Ovary (tissue), 9 donors: ENCODE measurements around the gene FAM219A. TPM values are rescaled to one million over a fixed set of nuclear protein-coding genes. Genes with fewer than 3 reads are reported as not detected.
A peak's percentile ranks its signal among the peaks of the same experiment; 100 is the strongest.

Experiments
- DNase-seq, 5 donors: peaks; one replicate each; pipeline ENCODE4 v3.0.0-alpha.2; 2019 to 2020
- H3K27ac ChIP-seq, 2 donors: fragments of 200-600 bp; one replicate each; pipeline versions ENCODE4 v1.5.1 to v1.8.0; 2019 to 2022
- H3K27me3 ChIP-seq: fragments of 200-600 bp; one replicate; pipeline ENCODE4 v1.8.0; 2022
- H3K36me3 ChIP-seq: fragments of 200-600 bp; sonication (generic); one replicate; pipeline ENCODE4 v1.5.1; 2019
- H3K4me1 ChIP-seq: one replicate; pipeline ENCODE4 v1.8.1; 2013; ENCODE audit warnings: mild to moderate bottlenecking, moderate library complexity; ENCODE audit not compliant: insufficient read depth
- H3K4me3 ChIP-seq: fragments of 200-600 bp; sonication (generic); one replicate; pipeline ENCODE4 v1.5.1; 2017
- H3K9me3 ChIP-seq, 2 donors: fragments of 200-600 bp in 1 of 2; sonication (generic) in 1 of 2; one replicate each; pipeline versions ENCODE4 v1.5.1 to v1.8.1; 2013 to 2019; ENCODE audit warnings: mild to moderate bottlenecking in 1 of 2, moderate library complexity in 1 of 2
- EP300 ChIP-seq: sonication (generic); formaldehyde crosslinking; IDR thresholded peaks from one replicate; pipeline ENCODE4 v1.6.1; 2017; ENCODE audit warnings: antibody characterized with exemption
- POLR2A ChIP-seq: fragments of 450-650 bp; IDR thresholded peaks from one replicate; pipeline ENCODE4 v1.6.1; 2017; ENCODE audit warnings: antibody characterized with exemption, mild to moderate bottlenecking, moderate library complexity
- WGBS, 3 donors: extraction: QIAGEN DNeasy Blood & Tissue Kit in 1 of 3; methylation state at CpG; one replicate each; pipeline versions ENCODE4 v1.1.5 to v1.1.7; 2013 to 2017; 5-methylcytosine and 5-hydroxymethylcytosine counted together
- intact Hi-C, 4 donors: fragments of 100-400 bp; cut with DNase I; formaldehyde crosslinking; loops; one replicate each; pipeline versions ENCODE4 v1.11.0 to v1.15.1; 2022 to 2023
- polyA plus RNA-seq, 2 donors: library from polyadenylated mRNA; stranded (reverse); fragments of 200-250 nt in 1 of 2; fragments of 350-450 nt in 1 of 2; fragmentation: Illumina TruSeq in 1 of 2; extraction: RNeasy Lipid Tissue Mini Kit (QIAGEN cat#74804) in 1 of 2; gene quantifications; one replicate each; pipeline ENCODE4 v1.2.3, GENCODE V29; 2013 to 2014
- total RNA-seq, 7 donors: library from RNA; depleted of rRNA in 2 of 7; stranded (reverse); fragments of >200 nt in 2 of 7; fragmentation: NEBNext Ultra II Directional in 3 of 7; extraction: Animal tissue kit (Norgen Biotek cat#: 25700) in 3 of 7; gene quantifications; one replicate each; pipeline versions ENCODE4 v1.1.0 to v1.2.4, GENCODE V29; 2016 to 2023
- TF ChIP-seq, protein P1 (sequence below), 3 donors: fragments of 450-650 bp in 2 of 3; fragments of 200-600 bp in 1 of 3; IDR thresholded peaks; one replicate each; pipeline versions ENCODE4 v1.5.1 to v1.8.0; 2016 to 2022; ENCODE audit warnings: antibody characterized with exemption in 3 of 3, mild to moderate bottlenecking in 1 of 3
- donor health status: DM: no; HTN: no; CAD: no; lungs with moderate emphysema.
- donor health status: DM: no; HTN: no; CAD: no.
- donor health status: Bipolar disorder and iron deficiency.
- donor health status: DM: yes; HTN: yes; CAD: no.
- donor health status: DM: no; HTN: no; CAD: no.
- donor health status: DM: yes; HTN: yes; CAD: no.

FAM219A gene
- total and polyA plus RNA-seq, 9 donors = 5.2 to 24.7 (median 15.2) TPM

DNA sequence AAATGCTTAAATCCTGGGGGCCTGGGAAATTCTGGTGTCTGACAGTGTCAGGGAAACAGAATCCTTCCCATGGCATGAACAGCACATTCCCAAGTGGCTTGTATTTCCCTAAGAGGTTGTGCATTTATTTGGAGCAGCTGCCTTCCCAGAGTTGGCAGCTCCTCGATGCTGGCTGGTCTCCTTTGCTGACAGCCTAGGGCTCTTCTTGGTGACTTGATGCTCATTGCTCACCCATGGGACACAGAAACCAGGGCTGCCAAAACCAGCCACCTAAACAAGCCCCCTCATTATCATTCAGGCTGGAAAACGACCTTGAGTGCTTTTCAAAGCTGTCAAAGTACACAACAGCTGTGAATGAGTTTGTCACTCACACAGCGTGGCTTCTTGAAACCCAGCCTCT lies 40.2 kb upstream of the FAM219A start:
- Histone ChIP-seq H3K9me3 (no peaks in the 10 kb centered on the region), H3K27me3 (no peaks in the 10 kb centered on the region), H3K36me3 (no peaks in the 10 kb centered on the region), H3K27ac (no peak overlapping the region), H3K4me3 (no peak overlapping the region), H3K4me1 (peaks cover 5% of the 10 kb centered on the region)
- intact Hi-C loops = no loop called here
- no peak for DNase-seq
- 42 to 44% (median 42%) methylated on average over 3 of the region's 3 CpGs for WGBS, 3 donors
- TF ChIP-seq, protein P1, sequence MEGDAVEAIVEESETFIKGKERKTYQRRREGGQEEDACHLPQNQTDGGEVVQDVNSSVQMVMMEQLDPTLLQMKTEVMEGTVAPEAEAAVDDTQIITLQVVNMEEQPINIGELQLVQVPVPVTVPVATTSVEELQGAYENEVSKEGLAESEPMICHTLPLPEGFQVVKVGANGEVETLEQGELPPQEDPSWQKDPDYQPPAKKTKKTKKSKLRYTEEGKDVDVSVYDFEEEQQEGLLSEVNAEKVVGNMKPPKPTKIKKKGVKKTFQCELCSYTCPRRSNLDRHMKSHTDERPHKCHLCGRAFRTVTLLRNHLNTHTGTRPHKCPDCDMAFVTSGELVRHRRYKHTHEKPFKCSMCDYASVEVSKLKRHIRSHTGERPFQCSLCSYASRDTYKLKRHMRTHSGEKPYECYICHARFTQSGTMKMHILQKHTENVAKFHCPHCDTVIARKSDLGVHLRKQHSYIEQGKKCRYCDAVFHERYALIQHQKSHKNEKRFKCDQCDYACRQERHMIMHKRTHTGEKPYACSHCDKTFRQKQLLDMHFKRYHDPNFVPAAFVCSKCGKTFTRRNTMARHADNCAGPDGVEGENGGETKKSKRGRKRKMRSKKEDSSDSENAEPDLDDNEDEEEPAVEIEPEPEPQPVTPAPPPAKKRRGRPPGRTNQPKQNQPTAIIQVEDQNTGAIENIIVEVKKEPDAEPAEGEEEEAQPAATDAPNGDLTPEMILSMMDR (IDR thresholded peaks at IDR 0.05) = no peak
- TF ChIP-seq EP300 (no peak), POLR2A (no peak)

DNA sequence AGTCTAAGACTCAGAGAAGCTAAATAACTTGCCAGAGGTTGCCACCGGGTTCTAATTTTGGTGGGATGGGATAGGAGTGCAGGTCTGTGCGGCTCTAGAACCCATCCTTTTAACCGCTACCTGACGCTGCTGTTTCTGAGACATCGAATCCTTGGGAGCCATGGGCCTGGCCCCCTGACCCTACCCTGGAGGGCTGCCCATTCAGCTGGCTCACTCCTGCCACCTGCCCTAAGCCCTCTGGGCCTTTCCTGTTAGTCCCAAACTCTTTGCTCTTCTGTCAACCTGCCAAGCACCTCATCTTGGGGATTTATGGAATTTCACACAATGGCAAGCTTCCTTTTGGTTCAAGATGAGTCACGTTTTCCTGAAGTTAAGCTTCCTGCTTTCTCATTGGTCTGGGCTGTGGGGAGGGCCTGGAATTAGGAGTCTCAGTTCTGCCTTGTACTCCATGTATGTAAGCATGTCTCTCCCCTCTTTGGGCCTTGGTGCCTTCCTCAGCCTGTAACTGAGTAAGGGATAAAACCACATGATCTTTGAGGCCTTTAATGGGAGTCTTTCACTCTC lies 37.9 kb upstream of the FAM219A start:
- WGBS, 3 donors = 75 to 85% (median 82%) methylated on average over 6 of the region's 6 CpGs
- DNase-seq = no peak
- Histone ChIP-seq H3K4me1 (no peaks in the 10 kb centered on the region), H3K4me3 (no peak overlapping the region), H3K27me3 (no peaks in the 10 kb centered on the region), H3K9me3 (no peaks in the 10 kb centered on the region), H3K27ac (no peak overlapping the region), H3K36me3 (no peaks in the 10 kb centered on the region)
- intact Hi-C loops = no loop called here
- no peak for TF ChIP-seq EP300
- no peak for TF ChIP-seq POLR2A
- TF ChIP-seq, protein P1 (IDR thresholded peaks at IDR 0.05) = no peak

DNA sequence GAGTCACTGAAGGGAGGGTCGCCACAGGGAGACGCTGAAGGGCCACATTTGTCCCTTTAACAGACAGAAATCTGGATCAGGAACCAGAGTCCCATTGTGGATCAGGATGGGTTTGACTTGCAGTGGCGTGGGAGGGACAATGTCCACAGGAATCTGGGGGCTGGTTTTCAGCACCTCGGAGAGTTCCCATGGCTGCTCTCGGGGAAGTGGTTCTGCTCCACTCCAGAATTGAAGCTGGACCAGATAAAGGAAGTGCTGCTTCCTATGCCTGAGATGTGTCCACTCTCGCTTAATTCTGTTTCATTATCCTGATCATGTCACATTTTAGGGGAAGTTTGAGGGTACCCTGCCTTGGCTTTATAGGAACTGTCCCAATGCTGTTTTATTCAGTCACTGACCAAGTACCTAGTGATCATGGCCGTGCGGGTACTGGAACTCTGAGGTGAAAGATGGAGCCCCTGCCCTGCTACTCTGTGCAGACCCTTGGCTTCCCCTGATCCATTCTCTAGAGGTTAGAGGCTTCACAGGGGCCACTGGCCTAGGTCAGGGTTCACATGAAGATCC lies 35.7 kb upstream of the FAM219A start:
- Histone ChIP-seq H3K36me3 (no peaks in the 10 kb centered on the region), H3K9me3 (no peaks in the 10 kb centered on the region), H3K27ac (no peak overlapping the region), H3K4me1 (no peaks in the 10 kb centered on the region), H3K4me3 (no peak overlapping the region), H3K27me3 (no peaks in the 10 kb centered on the region)
- TF ChIP-seq, protein P1 (IDR thresholded peaks at IDR 0.05) = no peak
- TF ChIP-seq EP300 (no peak), POLR2A (no peak)
- 29 to 35% (median 32%) methylated on average over 8 of the region's 8 CpGs for WGBS, 3 donors
- peak; percentile 30 to 69 (median 60) for DNase-seq
- intact Hi-C loops = no loop called here

DNA sequence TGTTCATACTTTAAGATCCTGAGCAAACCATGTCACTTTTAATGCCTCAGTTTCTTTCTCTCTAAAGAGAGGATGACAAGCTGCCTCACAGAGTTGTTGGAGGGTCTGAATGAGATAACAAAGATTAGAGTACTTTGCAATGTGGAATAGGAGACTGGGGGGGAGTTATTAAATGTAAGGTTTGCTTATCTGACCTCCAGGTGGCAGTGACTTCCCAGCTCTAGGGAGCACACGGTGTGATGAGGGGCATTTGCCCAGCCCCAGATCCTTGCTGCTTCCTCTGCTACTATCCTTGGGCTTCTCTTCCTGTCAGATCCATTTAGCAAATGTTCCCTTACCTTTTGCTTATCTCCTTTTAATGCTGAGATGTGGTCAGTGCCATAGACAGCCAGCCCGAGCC lies 33.7 kb upstream of the FAM219A start:
- 25 to 33% (median 29%) methylated on average over 2 of the region's 2 CpGs for WGBS, 3 donors
- Histone ChIP-seq H3K4me3 (no peak overlapping the region), H3K27ac (no peak overlapping the region), H3K27me3 (no peaks in the 10 kb centered on the region), H3K9me3 (no peaks in the 10 kb centered on the region), H3K4me1 (no peaks in the 10 kb centered on the region), H3K36me3 (no peaks in the 10 kb centered on the region)
- intact Hi-C loops = no loop called here
- TF ChIP-seq EP300 = no peak
- TF ChIP-seq, protein P1 (IDR thresholded peaks at IDR 0.05) = no peak
- TF ChIP-seq POLR2A = no peak
- DNase-seq = no peak
